DMS 273 treated with DMSO at 0.1 percent for 48 hours (cell line): ENCODE data around the gene DEPDC5.

ENCODE experiments used
- DNase-seq: peaks from one replicate; lab custom pipeline; 2025; lab: John Stamatoyannopoulos, UW

DEPDC5 gene

DNA sequence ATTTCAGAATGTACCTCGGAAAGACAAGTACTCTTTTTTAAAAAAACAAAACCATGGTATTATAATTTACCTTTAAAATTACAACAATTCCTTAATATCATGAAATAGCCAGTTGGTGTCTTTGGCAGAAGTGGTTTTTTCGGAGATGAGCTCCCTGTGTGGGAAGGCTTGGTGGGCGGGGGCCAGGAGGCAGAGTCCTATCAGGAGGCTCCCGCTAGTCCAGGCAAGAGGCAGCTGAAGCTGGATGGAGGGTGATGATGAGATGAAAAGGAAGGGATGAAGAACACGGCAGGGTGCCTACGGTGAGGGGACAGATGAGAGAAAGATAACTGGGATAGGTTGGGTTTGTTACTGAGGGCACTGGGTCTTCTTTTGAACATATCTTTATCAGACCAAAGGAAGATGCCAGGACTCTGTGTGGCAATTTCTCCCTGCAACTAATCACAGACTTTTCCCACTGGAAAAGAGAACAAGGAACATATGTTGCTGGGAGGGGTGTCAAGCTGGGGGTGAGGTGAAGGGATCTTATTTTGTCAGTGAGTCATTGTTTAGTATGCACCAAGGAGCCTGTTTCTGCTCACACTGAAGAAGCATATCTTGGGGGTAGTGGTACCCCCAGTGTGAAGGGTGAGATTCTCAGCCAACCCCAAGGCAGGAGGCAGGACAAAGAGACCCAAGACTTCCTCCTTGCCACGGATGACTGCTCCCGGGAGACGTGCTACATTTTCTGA is 99.0 kb downstream of the DEPDC5 start:
- DNase-seq: no peak

GRCh38 chr22:31853736-31854495 is 100.1 kb downstream of the DEPDC5 start:
- no peak for DNase-seq

- DNase-seq: no peak
These were observed 103.4 kb downstream of the DEPDC5 start for GRCh38 chr22:31857247-31857646.

GRCh38 chr22:31861226-31861840 is 107.5 kb downstream of the DEPDC5 start:
- DNase-seq: no peak

DNA sequence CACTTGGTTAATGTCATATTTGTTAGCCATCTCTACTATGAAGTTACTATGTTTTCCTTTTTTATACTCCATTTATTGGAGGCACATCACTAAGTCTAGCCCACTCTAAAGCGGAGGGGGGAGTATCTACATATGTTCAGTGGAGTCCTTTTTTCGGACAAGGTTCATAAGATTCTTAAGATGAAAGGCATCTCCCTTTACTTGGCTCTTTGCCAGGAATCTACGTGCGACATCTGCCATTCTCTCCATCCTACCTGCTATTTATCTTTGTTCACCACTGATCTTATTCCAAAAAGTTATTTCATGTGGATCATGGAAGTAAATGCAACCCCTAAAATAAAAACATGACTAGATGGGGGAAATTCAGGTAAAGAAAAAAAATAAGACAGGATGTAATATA is 113.1 kb downstream of the DEPDC5 start:
- no peak for DNase-seq

DNA sequence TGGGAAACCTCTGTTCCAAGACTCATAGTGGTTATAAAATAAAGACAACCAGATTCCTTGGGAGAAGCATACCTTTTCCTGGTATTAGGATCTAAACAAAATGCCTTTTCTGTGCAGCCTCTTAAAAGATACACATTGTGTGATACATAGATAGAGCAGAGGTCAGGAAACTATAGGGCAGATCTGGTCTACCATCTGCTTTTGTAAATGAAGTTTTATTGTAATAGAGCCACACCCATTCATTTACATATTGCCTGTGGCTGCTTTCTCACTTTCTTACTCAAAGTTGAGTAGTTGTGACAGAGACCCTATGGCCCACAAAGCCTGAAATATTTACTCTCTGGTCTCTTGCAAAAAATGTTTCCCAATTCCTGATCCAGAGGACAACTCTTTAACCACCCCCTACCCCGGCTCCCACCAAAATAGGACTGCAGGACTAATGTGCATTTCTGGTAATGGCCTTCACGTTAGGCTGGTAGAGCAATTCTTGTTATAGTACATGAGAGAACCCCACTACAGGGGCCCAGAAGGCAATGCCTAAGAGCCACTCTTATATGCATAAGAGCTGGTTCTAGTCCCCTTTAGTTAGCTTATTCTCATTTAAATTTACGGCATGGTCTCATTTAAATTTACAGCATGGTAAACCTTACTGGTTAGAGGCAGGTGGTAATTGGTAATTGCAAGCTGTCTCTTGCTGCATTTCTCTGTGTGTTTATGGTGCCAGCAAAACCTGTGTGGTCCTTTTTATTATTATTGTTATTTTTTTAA is 113.8 kb downstream of the DEPDC5 start:
- DNase-seq: no peak

GRCh38 chr22:31869739-31870138 is 115.9 kb downstream of the DEPDC5 start:
- DNase-seq: no peak

- no peak for DNase-seq
These were observed 117.1 kb downstream of the DEPDC5 start for GRCh38 chr22:31870890-31871289.

- no peak for DNase-seq
These were observed 117.7 kb downstream of the DEPDC5 start for GRCh38 chr22:31871480-31871879.

DNA sequence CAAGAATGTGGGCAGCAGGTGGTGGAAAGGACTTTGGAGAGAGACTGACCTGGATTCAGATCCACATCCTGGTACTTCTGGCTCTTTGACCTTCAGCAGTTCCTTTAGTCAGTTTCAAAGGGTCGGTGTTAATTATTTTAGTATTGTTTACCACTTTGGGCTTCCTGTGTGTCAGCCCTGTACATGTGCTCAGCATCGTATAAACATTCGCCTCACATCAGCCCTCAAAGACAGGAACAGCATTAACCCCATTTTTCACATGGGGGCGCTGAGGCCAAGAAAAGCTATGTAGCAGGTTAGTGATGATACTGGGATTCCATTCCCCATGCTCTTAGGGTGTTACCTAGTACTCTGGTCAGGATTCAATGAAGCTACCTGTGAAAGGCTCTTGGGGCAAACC is 118.4 kb downstream of the DEPDC5 start:
- DNase-seq: no peak

GRCh38 chr22:31874821-31875220 is 121.0 kb downstream of the DEPDC5 start:
- DNase-seq: no peak

DNA sequence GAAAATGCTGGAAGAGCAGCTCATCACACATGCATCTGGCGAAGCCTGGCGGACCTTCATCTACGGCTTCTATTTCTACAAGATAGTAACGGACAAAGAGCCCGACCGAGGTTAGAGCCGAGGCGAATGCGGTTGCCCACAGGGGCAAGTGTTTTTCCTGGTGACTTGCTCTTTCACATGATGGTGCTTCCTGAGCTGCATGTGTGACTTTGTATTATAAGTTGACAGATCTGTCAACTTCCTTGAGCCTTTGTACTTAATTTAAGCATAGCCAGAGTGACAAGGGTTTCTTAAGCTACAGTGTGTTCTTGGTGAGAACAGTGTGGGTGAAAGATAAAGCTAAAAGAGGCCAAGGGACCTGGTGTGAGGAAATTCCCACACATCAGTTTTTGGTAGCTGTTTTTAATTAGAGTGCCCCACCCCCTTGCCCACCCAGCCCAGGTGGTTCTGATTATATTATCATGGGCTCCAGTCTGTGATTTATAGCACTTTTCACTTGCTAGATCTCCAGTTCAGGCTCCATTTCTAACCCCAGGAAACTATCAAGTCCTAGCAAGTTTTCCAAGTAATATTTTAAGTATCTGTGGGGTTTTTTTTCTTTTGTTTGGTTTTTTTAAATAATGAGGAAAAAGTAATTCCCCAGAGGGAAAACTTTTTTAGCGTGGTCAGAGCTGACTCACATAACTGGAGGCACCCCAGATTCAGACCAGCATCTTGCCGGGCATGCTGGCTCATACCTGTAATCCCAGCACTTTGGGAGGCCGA is 122.5 kb downstream of the DEPDC5 start:
- no peak for DNase-seq

GRCh38 chr22:31879585-31879984 is 125.8 kb downstream of the DEPDC5 start:
- no peak for DNase-seq

- no peak for DNase-seq
These were observed 127.4 kb downstream of the DEPDC5 start for GRCh38 chr22:31881200-31881599.

DNA sequence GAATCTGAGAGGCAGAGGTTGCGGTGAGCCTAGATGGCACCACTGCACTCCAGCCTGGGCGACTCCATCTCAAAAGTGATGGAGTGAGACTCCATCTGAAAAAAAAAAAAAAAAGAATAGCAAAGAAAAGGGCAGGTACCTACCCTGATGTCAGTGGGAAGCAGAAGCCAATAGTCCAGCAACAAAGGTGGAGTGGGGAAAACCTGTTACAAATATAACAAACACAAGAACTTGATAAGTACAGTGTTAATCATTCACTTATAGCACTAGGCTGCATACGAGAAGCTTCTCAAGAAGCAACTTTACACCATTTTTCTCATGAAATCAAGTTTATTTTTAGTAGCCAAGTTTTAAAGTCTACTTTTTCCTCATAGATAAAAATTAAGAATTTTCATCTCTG is 128.0 kb downstream of the DEPDC5 start:
- no peak for DNase-seq

DNA sequence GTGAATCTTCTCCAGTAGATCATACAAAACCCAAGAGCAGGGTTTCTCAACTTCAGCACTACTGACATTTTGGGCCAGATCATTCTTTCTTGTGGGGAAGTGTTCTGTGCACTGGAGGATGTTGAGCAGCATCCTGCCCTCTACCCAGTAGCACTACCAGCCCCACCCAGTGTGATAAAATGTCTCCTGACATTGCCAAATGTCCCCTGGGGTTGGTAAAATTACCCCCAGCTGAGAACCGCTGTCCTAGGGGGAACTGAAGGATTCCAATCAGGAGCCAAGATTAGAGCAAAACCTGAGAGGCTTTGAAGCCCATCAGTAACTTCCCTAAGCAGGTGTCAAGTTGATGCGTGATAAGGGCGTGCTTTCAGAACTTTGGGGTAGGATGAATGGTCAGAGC is 129.2 kb downstream of the DEPDC5 start:
- DNase-seq: no peak

DNA sequence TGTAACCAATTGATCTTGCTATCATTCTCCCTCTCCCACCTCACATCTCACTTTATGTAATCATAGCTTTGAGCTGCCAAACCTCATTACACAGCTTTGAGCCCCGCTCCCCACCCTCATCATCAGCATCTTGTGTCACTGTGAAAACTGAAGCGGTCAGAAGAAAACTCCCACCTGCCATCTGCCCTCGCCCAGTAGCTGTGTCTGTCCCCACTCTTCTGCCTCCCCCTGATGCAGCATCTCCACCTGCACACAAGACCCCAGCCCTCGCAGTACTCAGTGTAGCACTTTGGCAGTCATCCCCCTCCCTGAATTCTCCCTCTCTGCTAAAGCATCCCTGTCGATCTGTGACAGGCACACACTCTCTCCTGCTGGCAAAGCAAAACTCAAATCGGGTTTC is 130.2 kb downstream of the DEPDC5 start:
- no peak for DNase-seq

GRCh38 chr22:31891366-31892079 is 137.7 kb downstream of the DEPDC5 start:
- DNase-seq: peak; percentile 10

DNA sequence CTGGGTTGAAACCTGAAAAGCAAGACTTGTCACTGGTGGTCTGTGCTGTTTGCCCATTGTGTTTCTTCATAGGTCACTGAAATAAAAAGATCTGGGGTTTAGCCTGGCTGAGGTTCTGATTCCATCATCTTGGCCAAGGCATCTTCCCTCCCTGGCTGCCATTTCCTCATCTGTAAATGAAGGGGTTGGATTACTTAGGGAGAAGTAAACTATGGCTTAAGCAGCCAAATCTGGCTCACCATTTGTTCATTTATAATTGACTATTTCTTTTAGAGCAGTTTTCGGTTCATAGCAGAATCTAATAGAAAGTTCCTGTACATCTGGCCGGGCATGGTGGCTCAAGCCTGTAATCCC is 138.2 kb downstream of the DEPDC5 start:
- no peak for DNase-seq

DNA sequence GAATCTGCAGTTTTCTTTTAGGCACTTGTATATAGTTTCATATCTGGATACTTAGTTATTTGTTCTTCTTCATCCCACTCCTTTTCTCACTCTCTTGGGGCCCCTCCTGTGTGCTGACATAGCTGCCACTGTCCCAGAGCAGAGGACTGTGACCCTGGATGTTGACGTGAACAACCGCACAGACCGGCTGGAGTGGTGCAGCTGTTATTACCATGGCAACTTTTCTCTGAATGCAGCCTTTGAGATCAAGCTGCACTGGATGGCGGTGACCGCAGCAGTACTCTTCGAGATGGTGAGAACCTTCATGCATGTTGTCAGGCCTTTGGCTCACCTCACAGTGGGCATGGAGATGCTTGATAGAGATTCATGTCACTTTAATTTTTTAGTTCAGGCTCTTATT is 139.6 kb downstream of the DEPDC5 start:
- no peak for DNase-seq
